ENCODE data around the gene CCDC30.

CCDC30 gene

GRCh38 chr1:42462828-42463763 is at the start of gene CCDC30:
Gene CCDC30 (plus strand): TSS chr1:42463286. CDS start chr1:42480552, 17,266 bp downstream.
- DNase-seq = peak; percentile 99

GRCh38 chr1:42414551-42415496 is 48.3 kb upstream of the CCDC30 start:
- no peak for DNase-seq

DNA sequence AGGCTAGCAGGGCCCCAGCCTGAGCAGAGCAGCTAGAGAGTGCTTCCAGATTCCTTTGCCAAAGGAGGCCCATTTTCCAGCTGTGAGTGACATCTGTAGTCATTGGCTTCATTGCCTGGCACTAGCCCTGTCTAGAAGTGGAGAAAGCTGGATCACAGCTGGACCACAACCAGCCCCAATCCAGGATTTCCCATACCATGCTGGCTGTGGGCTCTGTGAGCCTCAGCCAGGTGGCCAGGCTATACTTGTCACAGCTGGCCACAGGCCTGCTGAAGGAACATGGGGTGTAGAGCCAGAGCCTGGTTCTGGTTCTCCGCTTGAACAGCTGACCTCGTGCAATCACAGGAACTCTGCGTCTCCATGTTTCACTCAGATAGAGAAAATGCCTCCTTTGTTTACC is 45.9 kb upstream of the CCDC30 start:
- no peak for DNase-seq

GRCh38 chr1:42418516-42418915 is 44.6 kb upstream of the CCDC30 start:
- no peak for DNase-seq

GRCh38 chr1:42419126-42419821 is 43.8 kb upstream of the CCDC30 start:
- DNase-seq = no peak

DNA sequence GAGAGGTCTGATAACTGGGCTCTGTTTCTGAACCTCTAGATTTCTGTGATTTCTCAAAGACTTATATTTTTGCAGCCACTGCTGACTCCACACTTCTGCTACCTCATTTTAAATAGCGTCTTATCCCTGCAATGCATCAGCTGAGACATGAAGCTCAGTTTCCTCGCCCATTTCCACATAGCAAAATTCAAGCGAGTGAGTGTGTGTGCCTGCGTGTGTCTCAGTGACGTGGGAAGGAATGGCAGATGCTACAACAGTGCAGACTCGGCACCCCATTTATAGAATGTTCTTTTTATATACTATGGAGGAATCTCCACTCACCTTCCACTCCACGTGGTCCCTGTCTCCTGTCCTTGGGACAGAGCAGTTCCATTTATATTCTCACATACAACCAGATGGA is 43.0 kb upstream of the CCDC30 start:
- DNase-seq = no peak

DNA sequence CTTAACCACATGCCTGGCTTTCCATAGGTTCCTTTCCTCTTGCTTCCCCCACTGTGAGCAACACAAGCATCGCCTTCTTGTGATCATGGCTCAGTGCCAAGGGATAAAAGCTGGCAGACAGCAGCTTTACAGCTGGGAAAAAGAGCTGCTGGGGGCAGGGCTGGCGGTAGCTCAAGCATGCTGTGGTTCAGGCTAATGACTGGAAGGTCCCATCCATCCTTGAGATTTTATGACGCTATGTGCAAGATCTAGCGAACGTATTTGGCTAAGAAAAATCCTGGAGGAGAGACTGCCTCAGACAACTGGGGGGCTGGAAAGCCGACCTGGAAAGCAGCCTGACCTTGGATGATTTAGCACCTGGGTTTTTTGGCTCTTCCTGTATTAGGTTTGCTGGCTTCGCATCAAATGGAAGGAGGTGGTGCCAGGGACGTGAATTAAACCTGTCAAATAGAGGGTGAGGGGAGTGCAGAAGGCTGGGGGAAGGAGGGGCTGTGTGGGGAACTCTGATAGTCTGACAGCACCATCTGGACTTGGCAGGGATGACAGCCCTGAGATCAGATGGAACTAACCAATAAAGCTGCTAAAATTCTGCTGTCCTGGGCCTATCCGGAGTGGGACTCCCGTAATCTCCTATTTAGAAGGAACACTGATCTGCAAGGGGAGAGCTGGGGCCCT is 42.0 kb upstream of the CCDC30 start:
- peak; percentile 30 for DNase-seq

GRCh38 chr1:42422737-42423136 is 40.3 kb upstream of the CCDC30 start:
- DNase-seq = no peak

GRCh38 chr1:42423681-42424080 is 39.4 kb upstream of the CCDC30 start:
- no peak for DNase-seq

- DNase-seq = no peak
These were observed 38.9 kb upstream of the CCDC30 start for GRCh38 chr1:42424201-42424600.

DNA sequence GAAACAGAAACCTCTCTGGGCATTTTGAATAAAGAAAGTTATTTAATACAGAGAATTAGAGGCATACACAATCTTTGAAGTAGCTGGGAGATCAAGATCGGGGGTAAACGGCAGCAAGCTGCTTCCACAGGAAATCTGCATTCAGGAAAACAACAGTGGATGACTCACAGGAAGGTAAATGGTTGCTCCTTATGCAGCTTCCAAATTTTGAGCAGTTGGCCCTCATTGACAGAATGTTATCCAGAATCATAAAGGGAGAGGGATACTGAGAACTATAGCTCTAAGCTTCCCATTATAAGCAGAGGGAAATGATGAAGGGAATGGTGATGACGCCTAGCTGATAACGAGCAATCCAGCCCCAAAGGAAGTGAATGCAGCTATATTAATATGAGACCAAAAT is 35.8 kb upstream of the CCDC30 start:
- no peak for DNase-seq

DNA sequence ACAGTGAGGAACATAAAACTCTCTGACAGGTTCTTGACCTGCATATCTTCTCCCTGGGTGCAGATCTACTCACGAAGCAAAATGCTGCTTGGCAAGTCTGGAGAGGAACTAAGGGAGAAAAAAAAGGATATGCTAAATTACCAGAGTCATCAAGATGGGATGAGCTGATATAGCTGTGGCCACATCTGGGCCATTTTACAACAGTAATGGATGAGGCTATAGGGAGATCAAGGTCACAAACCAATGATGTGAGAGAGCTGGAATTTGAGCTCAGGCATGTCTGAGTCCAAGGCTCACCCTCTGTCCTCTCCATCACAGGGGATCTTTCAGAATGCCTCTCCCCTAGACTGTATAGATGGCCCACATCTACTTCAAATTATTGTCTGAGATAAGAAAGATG is 33.5 kb upstream of the CCDC30 start:
- peak; percentile 71 for DNase-seq

DNA sequence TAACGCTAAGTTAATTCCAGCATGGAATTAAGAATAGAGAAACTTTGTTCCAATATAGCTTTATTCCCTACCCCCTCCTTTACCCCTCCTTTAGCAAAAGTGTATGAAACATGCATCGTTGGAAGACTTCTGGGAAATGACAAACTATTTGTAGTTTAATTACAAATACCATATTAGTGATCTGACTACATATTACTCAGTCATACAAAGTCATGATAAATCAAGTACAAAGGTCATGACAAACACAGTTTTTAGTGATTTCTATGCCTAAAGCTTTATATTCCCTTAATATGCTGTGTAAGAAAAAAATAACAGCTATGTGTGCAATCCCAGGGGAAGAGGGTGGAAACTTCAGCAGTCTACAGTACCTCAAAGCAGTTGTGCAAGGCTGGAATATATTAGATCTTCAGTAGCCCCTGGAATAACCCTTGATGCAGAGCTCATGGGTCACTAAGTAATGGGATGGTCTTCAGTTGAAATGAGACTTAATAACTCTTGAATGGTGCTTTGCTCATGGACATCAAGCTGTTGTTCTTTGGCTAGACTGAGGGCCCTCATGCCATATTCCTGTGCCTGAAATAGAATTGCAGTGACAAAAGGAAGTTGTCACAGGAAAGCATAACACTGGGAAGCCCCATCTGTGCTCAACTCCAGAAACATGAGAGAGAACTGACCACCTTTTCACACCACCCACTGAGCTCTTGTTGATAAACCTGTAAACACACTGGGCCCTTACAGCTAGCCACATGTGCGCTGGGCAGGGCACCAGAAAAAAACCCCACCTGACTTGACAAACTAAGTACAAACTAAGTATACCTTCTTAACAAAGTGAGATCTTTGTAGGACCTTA is 32.6 kb upstream of the CCDC30 start:
- no peak for DNase-seq

- no peak for DNase-seq
These were observed 31.6 kb upstream of the CCDC30 start for GRCh38 chr1:42431514-42431913.

DNA sequence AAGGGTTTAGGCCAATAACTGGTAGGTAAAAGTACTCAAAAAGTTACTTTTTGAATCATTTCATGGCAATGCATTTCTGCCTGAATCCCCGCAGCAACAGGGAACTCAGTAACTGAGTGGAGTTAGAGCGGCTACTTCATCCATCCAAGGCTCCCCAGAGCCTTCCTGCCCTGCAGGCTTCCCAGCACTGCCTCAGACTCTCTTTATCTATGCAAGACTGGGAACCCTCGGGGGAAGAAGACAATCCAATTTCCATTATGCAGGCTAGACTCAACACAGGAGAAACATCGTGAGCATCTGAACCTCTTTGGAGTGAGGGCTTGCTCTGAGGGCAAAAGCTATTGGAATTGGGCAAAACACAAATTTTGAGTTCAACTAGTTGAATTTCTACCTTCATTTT is 30.4 kb upstream of the CCDC30 start:
- DNase-seq = peak; percentile 68

DNA sequence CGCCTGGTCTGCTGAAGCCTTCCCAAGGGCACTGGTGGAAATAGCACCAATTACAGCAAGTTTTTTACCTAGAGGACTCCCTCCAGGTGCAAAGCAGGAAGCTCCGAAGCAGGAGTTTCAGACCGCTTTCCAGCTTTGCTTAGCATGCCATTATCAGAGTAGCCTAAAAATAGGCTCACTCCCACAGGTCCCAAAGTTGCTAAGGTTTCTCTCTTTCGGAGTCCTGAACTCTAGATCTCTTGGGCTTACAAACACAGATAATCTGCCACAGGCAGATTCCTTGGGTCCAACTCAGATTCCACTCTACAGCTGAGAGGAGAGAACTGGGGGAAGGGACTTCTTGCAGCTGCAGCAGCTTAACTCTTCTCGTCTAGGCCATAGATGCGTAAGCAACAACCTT is 29.7 kb upstream of the CCDC30 start:
- DNase-seq = peak; percentile 68

GRCh38 chr1:42434340-42434739 is 28.7 kb upstream of the CCDC30 start:
- no peak for DNase-seq

- DNase-seq = no peak
These were observed 23.1 kb upstream of the CCDC30 start for GRCh38 chr1:42439940-42440339.

- no peak for DNase-seq
These were observed 20.4 kb upstream of the CCDC30 start for GRCh38 chr1:42442662-42443061.

GRCh38 chr1:42449256-42449655 is 13.8 kb upstream of the CCDC30 start:
- no peak for DNase-seq

DNA sequence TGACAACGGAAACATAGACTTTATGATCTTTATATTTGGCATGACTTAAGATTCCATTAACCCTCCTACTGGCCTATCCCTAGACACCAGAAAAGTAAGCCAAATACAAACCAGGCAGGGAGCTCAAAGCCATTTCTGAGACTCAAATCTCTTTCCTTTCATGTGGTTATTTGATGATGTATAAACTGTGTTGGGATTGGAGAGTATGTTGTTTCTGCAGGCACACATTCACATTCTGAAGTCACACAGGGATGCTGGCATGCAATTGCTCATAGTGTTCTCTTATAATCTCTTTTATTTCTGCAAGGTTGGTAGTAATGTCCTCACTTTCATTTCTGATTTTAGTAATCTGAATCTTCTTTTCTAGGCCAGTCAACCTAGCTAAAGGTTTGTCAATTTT is 13.0 kb upstream of the CCDC30 start:
- DNase-seq = no peak

Measured in islet precursor cell (in vitro differentiated cells).